HepG2 (cell line): ENCODE results near the gene MYO1C. TPM values are rescaled to one million over a fixed set of nuclear protein-coding genes. Genes with fewer than 3 reads are reported as not detected.

ENCODE experiments used
- ATAC-seq: fragments of 200-7000 bp; cut with Tn5 transposase; 3 replicates; pipeline ENCODE4 v1.9.1; 2020; ENCODE audit warnings: mild to moderate bottlenecking, moderate library complexity
- BruUV-seq: library from RNA; stranded (reverse); fragments of 400-500 nt; replicated peaks from 2 replicates; lab custom pipeline; 2021; lab: Mats Ljungman, UMichigan
- CTCF ChIA-PET: fragments of 300-600 bp; formaldehyde crosslinking; extraction: SDS; loops from one replicate; lab custom pipeline; 2021; ENCODE audit warnings: low total read pairs, inconsistent platforms, low intra/inter-chr PET ratio; lab: Yijun Ruan, JAX
- POLR2A ChIA-PET: fragments of 350-600 bp; sonication (Branson Sonifier 250); formaldehyde crosslinking; loops from one replicate; lab custom pipeline; 2020; ENCODE audit warnings: antibody characterized with exemption, inconsistent platforms; lab: Yijun Ruan, JAX
- DNase-seq: peaks from one replicate; pipeline ENCODE4 v3.0.0-alpha.2; 2015; ENCODE audit warnings: low spot score
- FAIRE-seq: peaks from 3 replicates; lab custom pipeline; 2011; peaks lifted over from hg19 to GRCh38; lab: Jason Lieb, UNC
- H2AFZ ChIP-seq: one replicate; pipeline ENCODE4 v1.6.1; 2011; ENCODE audit warnings: low read length, inconsistent platforms
- H3K27ac ChIP-seq: fragments of 300-600 bp; 3 replicates; pipeline ENCODE4 v1.8.0; 2011; ENCODE audit warnings: mixed run types, mild to moderate bottlenecking, mixed read lengths, low read length, inconsistent platforms; ENCODE audit not compliant: insufficient read depth; ENCODE audit errors: extremely low read length
- H3K27me3 ChIP-seq, 2 experiments: fragments of 200-600 bp in 1 of 2; 2 replicates in 1 of 2; 3 replicates in 1 of 2; pipeline versions ENCODE4 v1.6.0 to v1.8.0; 2011; ENCODE audit warnings: low read length in 2 of 2, mild to moderate bottlenecking in 2 of 2, moderate library complexity in 2 of 2, inconsistent platforms in 1 of 2; ENCODE audit not compliant: insufficient read depth in 2 of 2, control insufficient read depth in 1 of 2
- H3K36me3 ChIP-seq, 2 experiments: fragments of 200-600 bp in 1 of 2; replicated peaks in 1 of 2; 2 replicates in 1 of 2; 3 replicates in 1 of 2; pipeline versions ENCODE4 v1.5.1 to v1.8.0; 2011; ENCODE audit warnings: low read length in 2 of 2, inconsistent platforms in 1 of 2; ENCODE audit not compliant: insufficient read depth in 2 of 2, control insufficient read depth in 1 of 2
- H3K4me1 ChIP-seq: 2 replicates; pipeline ENCODE4 v1.5.1; 2012; ENCODE audit warnings: low read length, inconsistent platforms; ENCODE audit not compliant: insufficient read depth
- H3K4me2 ChIP-seq: 2 replicates; pipeline ENCODE4 v1.6.0; 2011; ENCODE audit warnings: low read depth, low read length, inconsistent platforms
- H3K4me3 ChIP-seq, 3 experiments: fragments of 200-600 bp in 1 of 3; sonication (generic), shearing (Covaris generic) in 1 of 3; replicated peaks in 1 of 3; 2 replicates each; pipeline ENCODE4 v1.5.1; 2011 to 2016; ENCODE audit warnings: low read length in 3 of 3, inconsistent platforms in 2 of 3, low read depth in 2 of 3, mild to moderate bottlenecking in 2 of 3, control low read depth in 1 of 3, mixed read lengths in 1 of 3; ENCODE audit not compliant: insufficient read depth in 1 of 3
- H3K79me2 ChIP-seq: one replicate; pipeline ENCODE4 v1.6.1; 2011; ENCODE audit warnings: low read length, inconsistent platforms; ENCODE audit not compliant: insufficient read depth
- H3K9ac ChIP-seq: 2 replicates; pipeline ENCODE4 v1.6.0; 2011; ENCODE audit warnings: mild to moderate bottlenecking, low read depth, low read length, inconsistent platforms; ENCODE audit not compliant: insufficient read depth
- H3K9me3 ChIP-seq: 2 replicates; pipeline ENCODE4 v1.5.1; 2012; ENCODE audit warnings: mild to moderate bottlenecking, low read length
- H4K20me1 ChIP-seq: 2 replicates; pipeline ENCODE4 v1.6.0; 2011; ENCODE audit warnings: inconsistent platforms, mild to moderate bottlenecking, low read length, moderate library complexity; ENCODE audit not compliant: insufficient read depth
- KDM5B ChIP-seq: sonication (generic); formaldehyde crosslinking; IDR thresholded peaks from 2 replicates; pipeline ENCODE4 v1.4.0; 2020; ENCODE audit warnings: missing genetic modification reagents, mild to moderate bottlenecking, borderline replicate concordance
- NCOA1 ChIP-seq: sonication (generic); formaldehyde crosslinking; IDR thresholded peaks from 2 replicates; pipeline ENCODE4 v1.9.0; 2021; ENCODE audit warnings: missing genetic modification reagents
- REST ChIP-seq, 2 experiments: IDR thresholded peaks; 2 replicates each; pipeline ENCODE4 v1.6.1; 2011 to 2012; ENCODE audit warnings: low read length in 2 of 2, borderline replicate concordance in 1 of 2, low read depth in 1 of 2, mild to moderate bottlenecking in 1 of 2, moderate library complexity in 1 of 2
- ZBTB39 ChIP-seq: sonication (generic); formaldehyde crosslinking; IDR thresholded peaks from 2 replicates; pipeline ENCODE4 v1.5.0; 2020; ENCODE audit warnings: missing genetic modification reagents
- WGBS: methylation state at CpG from one replicate; pipeline ENCODE4 v1.1.6; 2017; ENCODE audit warnings: low lambda C conversion rate; 5-methylcytosine and 5-hydroxymethylcytosine counted together
- in situ Hi-C: cut with HindIII; loops from 2 replicates; pipeline ENCODE4 v1.10.0; 2017; ENCODE audit warnings: low pct_unique_long_range_greater_than_20kb; ENCODE audit not compliant: extremely low pct_ligation_motif_present
- intact Hi-C: fragments of 100-400 bp; cut with micrococcal nuclease; formaldehyde crosslinking; loops from one replicate; pipeline ENCODE4 v1.10.0; 2022; ENCODE audit not compliant: unreplicated experiment
- polyA plus RNA-seq, 8 experiments: library from polyadenylated mRNA; depleted of rRNA in 3 of 8; stranded (reverse) in 7 of 8; unstranded in 1 of 8; fragments of >200 nt; fragmentation: Illumina TruSeq in 4 of 8; extraction: Trizol in 4 of 8; gene quantifications; 2 replicates each; pipeline versions ENCODE4 v1.2.1 to v1.2.3, GENCODE V29; 2011 to 2016; ENCODE audit warnings: low read depth in 4 of 8, missing spikeins in 1 of 8, mixed read lengths in 1 of 8; ENCODE audit not compliant: insufficient read depth in 1 of 8
- total RNA-seq, 5 experiments: library from RNA; depleted of rRNA; stranded (reverse); fragments of >200 nt; fragmentation: Illumina TruSeq; extraction: Trizol; gene quantifications; 2 replicates each; pipeline ENCODE4 v1.2.3, GENCODE V29; 2016; ENCODE audit warnings: low read depth in 1 of 5

MYO1C gene
- total and polyA plus RNA-seq, 2 of the 13 experiments (the other 11 are each of a cell fraction or from before 2014, with no cell fraction given), result 22.7 to 40.8 TPM

GRCh38 chr17:1434150-1434549 lies 58.3 kb downstream of the MYO1C start:
- Histone ChIP-seq H3K9me3 (no peaks in the 10 kb centered on the region), H2AFZ (no peak overlapping the region), H3K4me1 (peaks cover 8% of the 10 kb centered on the region), H3K27me3 (no peaks in the 10 kb centered on the region), H3K79me2 (peaks cover 45% of the 10 kb centered on the region), H3K9ac (no peak overlapping the region), H3K27ac (no peak overlapping the region), H3K4me3 (no peak overlapping the region), H3K4me2 (no peak overlapping the region), H4K20me1 (no peaks in the 10 kb centered on the region), H3K36me3 (peaks cover 20 to 50% of the 10 kb centered on the region in 2 experiments; a peak in 4 of 5 replicates)
- 100% methylated on average over 3 of the region's 3 CpGs for WGBS
- ATAC-seq (no peak), DNase-seq (no peak), FAIRE-seq (no peak)
- CTCF ChIA-PET, result no interaction called here
- intact Hi-C loops, result no loop called here
- BruUV-seq, result no TSS peak
- POLR2A ChIA-PET, result no interaction called here
- TF ChIP-seq REST (IDR thresholded peaks at IDR 0.05; ENCODE audit: borderline replicate concordance in 1 of 2, low read depth in 1 of 2, low read length in 2 of 2), result no peak
- TF ChIP-seq NCOA1 (CRISPR knock-in tag), result no peak
- no peak for TF ChIP-seq ZBTB39 (CRISPR knock-in tag)
- no peak for TF ChIP-seq KDM5B (CRISPR knock-in tag)
- in situ Hi-C loops, result no loop called here
